NB4 (cell line): ENCODE results near the gene SGCD.

Experiments used
- DNase-seq: peaks from one replicate; pipeline ENCODE4 v3.0.0; 2010; ENCODE audit warnings: low read depth
- H3K4me3 ChIP-seq: one replicate; pipeline ENCODE4 v1.5.1; 2011; ENCODE audit warnings: mild to moderate bottlenecking, low read depth, low read length, moderate library complexity
- MYC ChIP-seq: IDR thresholded peaks from 2 replicates; pipeline ENCODE4 v1.6.1; 2011; ENCODE audit warnings: low read depth, low read length
- POLR2A ChIP-seq: IDR thresholded peaks from 2 replicates; pipeline ENCODE4 v1.6.1; 2011; ENCODE audit warnings: mild to moderate bottlenecking; ENCODE audit not compliant: insufficient read length; ENCODE audit errors: extremely low read depth
- TF ChIP-seq, protein P1 (sequence below): IDR thresholded peaks from 2 replicates; pipeline ENCODE4 v1.6.1; 2011; ENCODE audit warnings: low read depth, low read length
- TF ChIP-seq, protein P2 (sequence below): IDR thresholded peaks from one replicate; pipeline ENCODE4 v1.5.1; 2012; ENCODE audit warnings: low read depth, low read length

Gene SGCD

GRCh38 chr5:156496291-156496690 lies 169.3 kb downstream of the SGCD start:
- no peak overlapping the region for H3K4me3 ChIP-seq
- TF ChIP-seq POLR2A, result no peak
- TF ChIP-seq, protein P1, sequence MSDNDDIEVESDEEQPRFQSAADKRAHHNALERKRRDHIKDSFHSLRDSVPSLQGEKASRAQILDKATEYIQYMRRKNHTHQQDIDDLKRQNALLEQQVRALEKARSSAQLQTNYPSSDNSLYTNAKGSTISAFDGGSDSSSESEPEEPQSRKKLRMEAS, result no peak
- no peak for TF ChIP-seq MYC
- TF ChIP-seq, protein P2, sequence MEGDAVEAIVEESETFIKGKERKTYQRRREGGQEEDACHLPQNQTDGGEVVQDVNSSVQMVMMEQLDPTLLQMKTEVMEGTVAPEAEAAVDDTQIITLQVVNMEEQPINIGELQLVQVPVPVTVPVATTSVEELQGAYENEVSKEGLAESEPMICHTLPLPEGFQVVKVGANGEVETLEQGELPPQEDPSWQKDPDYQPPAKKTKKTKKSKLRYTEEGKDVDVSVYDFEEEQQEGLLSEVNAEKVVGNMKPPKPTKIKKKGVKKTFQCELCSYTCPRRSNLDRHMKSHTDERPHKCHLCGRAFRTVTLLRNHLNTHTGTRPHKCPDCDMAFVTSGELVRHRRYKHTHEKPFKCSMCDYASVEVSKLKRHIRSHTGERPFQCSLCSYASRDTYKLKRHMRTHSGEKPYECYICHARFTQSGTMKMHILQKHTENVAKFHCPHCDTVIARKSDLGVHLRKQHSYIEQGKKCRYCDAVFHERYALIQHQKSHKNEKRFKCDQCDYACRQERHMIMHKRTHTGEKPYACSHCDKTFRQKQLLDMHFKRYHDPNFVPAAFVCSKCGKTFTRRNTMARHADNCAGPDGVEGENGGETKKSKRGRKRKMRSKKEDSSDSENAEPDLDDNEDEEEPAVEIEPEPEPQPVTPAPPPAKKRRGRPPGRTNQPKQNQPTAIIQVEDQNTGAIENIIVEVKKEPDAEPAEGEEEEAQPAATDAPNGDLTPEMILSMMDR, result no peak
- no peak for DNase-seq

- no peak overlapping the region for H3K4me3 ChIP-seq
- TF ChIP-seq POLR2A (no peak), MYC (no peak)
- TF ChIP-seq, protein P1, result no peak
- TF ChIP-seq, protein P2, result no peak
- DNase-seq, result no peak
These were observed 170.8 kb downstream of the SGCD start for GRCh38 chr5:156497804-156498208.

GRCh38 chr5:156498226-156498980 lies 171.4 kb downstream of the SGCD start:
- no peak overlapping the region for H3K4me3 ChIP-seq
- TF ChIP-seq, protein P2, result no peak
- TF ChIP-seq, protein P1, result no peak
- no peak for TF ChIP-seq POLR2A
- no peak for TF ChIP-seq MYC
- DNase-seq, result no peak

- DNase-seq, result no peak
- H3K4me3 ChIP-seq, result no peak overlapping the region
- TF ChIP-seq, protein P2, result no peak
- TF ChIP-seq, protein P1, result no peak
- TF ChIP-seq POLR2A, result no peak
These were observed 173.8 kb downstream of the SGCD start for GRCh38 chr5:156500755-156501154.

DNA sequence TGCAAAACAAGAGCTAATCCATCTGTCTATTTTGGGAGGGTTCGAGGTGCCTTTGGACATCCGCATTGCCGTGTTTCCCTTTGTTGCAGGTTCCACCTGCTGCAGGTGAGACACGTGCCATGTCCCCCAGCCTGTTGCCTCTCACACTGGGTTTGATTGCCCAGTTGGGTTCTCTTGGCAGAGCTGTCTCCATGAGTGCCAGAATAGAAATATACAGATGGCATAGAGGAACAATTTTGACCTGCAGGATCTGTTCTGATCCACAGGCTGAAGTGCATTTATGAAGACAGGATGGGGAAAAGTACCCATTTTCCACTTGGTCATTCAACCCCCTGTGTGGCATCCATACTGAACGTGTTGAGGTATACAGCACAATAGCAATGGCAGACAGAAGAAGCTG lies 178.1 kb downstream of the SGCD start:
- H3K4me3 ChIP-seq, result no peak overlapping the region
- no peak for TF ChIP-seq POLR2A
- TF ChIP-seq, protein P2, result no peak
- no peak for TF ChIP-seq MYC
- TF ChIP-seq, protein P1, result no peak
- DNase-seq, result no peak
